ENCODE results near the gene FBRSL1.

Gene FBRSL1

DNA sequence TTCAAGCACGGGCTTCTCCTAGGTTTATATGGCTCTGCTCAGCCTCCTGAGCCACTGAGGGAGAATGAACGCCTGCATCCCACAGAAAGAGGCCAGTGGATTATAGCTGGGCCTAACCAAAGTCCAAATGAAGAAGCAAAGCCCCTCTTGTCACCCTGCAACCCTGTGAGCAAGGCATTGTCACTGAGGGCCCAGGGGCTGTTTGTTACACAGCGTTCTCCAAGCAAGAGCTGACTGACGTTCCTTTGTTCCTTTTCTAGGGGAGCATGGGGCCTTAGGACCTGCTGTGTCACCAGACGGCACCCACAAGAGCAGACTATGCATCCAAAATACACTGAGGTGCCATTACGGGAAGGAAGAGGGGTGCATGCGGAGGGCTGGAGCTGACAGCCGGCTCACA, 4.3 kb upstream of the FBRSL1 start:
- Histone ChIP-seq H3K18ac (ENCODE audit: low read length) (no peak overlapping the region), H2BK120ac (ENCODE audit: low read depth, low read length) (no peak overlapping the region), H3K36me3 (replicated peaks in 1 of 2; ENCODE audit: control insufficient read depth in 2 of 2, insufficient read depth in 2 of 2, low read length in 2 of 2) (no peaks in the 10 kb centered on the region), H3K14ac (ENCODE audit: low read length) (no peak overlapping the region), H3K4ac (ENCODE audit: low read length) (no peak overlapping the region), H2BK5ac (ENCODE audit: low read length) (no peak overlapping the region), H2BK15ac (ENCODE audit: low read length) (no peak overlapping the region), H2AFZ (ENCODE audit: low read length) (no peak overlapping the region), H3K23ac (ENCODE audit: low read depth, low read length, poor library complexity) (no peak overlapping the region), H2BK12ac (ENCODE audit: low read length) (no peak overlapping the region), H3K27me3 (ENCODE audit: control insufficient read depth in 3 of 3, insufficient read depth in 3 of 3, low read depth in 1 of 3, low read length in 3 of 3) (peaks cover 0 to 70% (median 24%) of the 10 kb centered on the region in 3 experiments), H4K8ac (ENCODE audit: low read depth, low read length) (no peak overlapping the region), H3K4me2 (ENCODE audit: insufficient read depth, low read length, poor library complexity, severe bottlenecking) (no peak overlapping the region), H3K9ac (ENCODE audit: low read depth, low read length, poor library complexity) (no peak overlapping the region), H3K79me1 (ENCODE audit: low read depth, low read length) (peaks cover 3% of the 10 kb centered on the region), H4K91ac (ENCODE audit: low read depth, low read length, poor library complexity) (no peak overlapping the region), H3K4me1 (ENCODE audit: control insufficient read depth in 2 of 2, insufficient read depth in 1 of 2, low read depth in 1 of 2, low read length in 2 of 2) (peaks cover 0 to 5% of the 10 kb centered on the region in 2 donors), H3K9me3 (replicated peaks in 1 of 2; ENCODE audit: control insufficient read depth in 2 of 2, insufficient read depth in 1 of 2, low read depth in 1 of 2, low read length in 2 of 2) (peaks cover 0 to 5% of the 10 kb centered on the region in 2 donors), H3K4me3 (ENCODE audit: low read length in 2 of 2) (no peak overlapping the region), H3K27ac (replicated peaks; ENCODE audit: low read length) (no peak overlapping the region), H2AK5ac (ENCODE audit: low read depth, low read length) (peak overlapping the region; percentile 5)
- no peak for DNase-seq (ENCODE audit: low spot score)
- no CpG with 5 or more reads among the region's 8 CpGs for WGBS, 2 donors (ENCODE audit: extremely low coverage in 2 of 2, insufficient read length in 2 of 2, insufficient replicate concordance in 1 of 2)

DNA sequence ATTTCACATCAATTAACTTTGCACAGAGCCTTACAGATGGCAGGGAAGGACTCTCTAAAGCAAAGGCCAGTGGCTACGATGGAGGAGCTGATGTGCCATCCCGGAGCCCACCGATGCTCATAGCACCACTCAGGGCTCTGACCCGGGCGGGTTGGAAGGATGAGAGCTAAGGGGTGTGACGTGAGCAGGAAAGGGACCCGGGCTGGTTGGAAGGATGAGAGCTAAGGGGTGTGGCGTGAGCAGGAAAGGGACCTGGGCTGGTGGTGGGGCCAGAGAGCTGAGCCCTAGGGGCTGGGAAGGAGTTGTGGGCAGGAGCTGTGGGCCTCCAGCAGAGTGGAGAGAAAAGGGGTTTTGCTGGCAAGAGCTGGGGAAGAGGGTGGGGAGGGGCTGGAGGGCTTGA, 3.8 kb upstream of the FBRSL1 start:
- Histone ChIP-seq H3K4me2 (ENCODE audit: insufficient read depth, low read length, poor library complexity, severe bottlenecking) (no peak overlapping the region), H2BK12ac (ENCODE audit: low read length) (no peak overlapping the region), H2BK15ac (ENCODE audit: low read length) (peak overlapping the region; percentile 49), H3K79me1 (ENCODE audit: low read depth, low read length) (peaks cover 7% of the 10 kb centered on the region), H3K27ac (replicated peaks; ENCODE audit: low read length) (no peak overlapping the region), H3K36me3 (replicated peaks in 1 of 2; ENCODE audit: control insufficient read depth in 2 of 2, insufficient read depth in 2 of 2, low read length in 2 of 2) (no peaks in the 10 kb centered on the region), H2AFZ (ENCODE audit: low read length) (no peak overlapping the region), H2BK5ac (ENCODE audit: low read length) (no peak overlapping the region), H3K27me3 (ENCODE audit: control insufficient read depth in 3 of 3, insufficient read depth in 3 of 3, low read depth in 1 of 3, low read length in 3 of 3) (peaks cover 0 to 66% (median 26%) of the 10 kb centered on the region in 3 experiments), H4K8ac (ENCODE audit: low read depth, low read length) (no peak overlapping the region), H3K23ac (ENCODE audit: low read depth, low read length, poor library complexity) (peak overlapping the region; percentile 43), H3K18ac (ENCODE audit: low read length) (peak overlapping the region; percentile 2), H3K9ac (ENCODE audit: low read depth, low read length, poor library complexity) (no peak overlapping the region), H4K91ac (ENCODE audit: low read depth, low read length, poor library complexity) (no peak overlapping the region), H3K4me3 (ENCODE audit: low read length in 2 of 2) (no peak overlapping the region), H2AK5ac (ENCODE audit: low read depth, low read length) (peak overlapping the region; percentile 81), H3K14ac (ENCODE audit: low read length) (peak overlapping the region; percentile 21), H3K9me3 (replicated peaks in 1 of 2; ENCODE audit: control insufficient read depth in 2 of 2, insufficient read depth in 1 of 2, low read depth in 1 of 2, low read length in 2 of 2) (peaks cover 0 to 5% of the 10 kb centered on the region in 2 donors), H3K4ac (ENCODE audit: low read length) (no peak overlapping the region), H2BK120ac (ENCODE audit: low read depth, low read length) (no peak overlapping the region), H3K4me1 (ENCODE audit: control insufficient read depth in 2 of 2, insufficient read depth in 1 of 2, low read depth in 1 of 2, low read length in 2 of 2) (peaks cover 4 to 8% of the 10 kb centered on the region in 2 donors)
- no CpG with 5 or more reads among the region's 8 CpGs for WGBS, 2 donors (ENCODE audit: extremely low coverage in 2 of 2, insufficient read length in 2 of 2, insufficient replicate concordance in 1 of 2)
- DNase-seq (ENCODE audit: low spot score), result no peak

DNA sequence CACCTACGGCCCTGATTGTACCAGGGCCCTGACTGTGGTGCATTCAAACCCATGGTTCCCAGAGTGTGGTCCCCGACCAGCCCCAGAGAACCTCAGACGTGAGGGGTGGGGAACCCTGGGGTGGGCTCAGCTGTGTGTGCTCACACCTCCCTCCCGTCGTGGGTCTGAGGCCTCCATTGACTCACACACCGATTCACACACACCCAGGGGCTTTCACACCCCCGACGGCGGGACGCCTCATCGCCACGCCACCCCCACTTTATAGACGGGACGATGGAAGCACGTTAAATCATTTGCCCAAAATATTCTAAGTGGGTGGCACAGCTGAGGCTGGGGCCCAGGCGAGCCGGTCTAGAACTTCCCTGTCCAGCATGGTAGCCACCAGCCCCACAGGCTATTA, 3.4 kb upstream of the FBRSL1 start:
- no peak overlapping the region for H3K4ac ChIP-seq (ENCODE audit: low read length)

DNA sequence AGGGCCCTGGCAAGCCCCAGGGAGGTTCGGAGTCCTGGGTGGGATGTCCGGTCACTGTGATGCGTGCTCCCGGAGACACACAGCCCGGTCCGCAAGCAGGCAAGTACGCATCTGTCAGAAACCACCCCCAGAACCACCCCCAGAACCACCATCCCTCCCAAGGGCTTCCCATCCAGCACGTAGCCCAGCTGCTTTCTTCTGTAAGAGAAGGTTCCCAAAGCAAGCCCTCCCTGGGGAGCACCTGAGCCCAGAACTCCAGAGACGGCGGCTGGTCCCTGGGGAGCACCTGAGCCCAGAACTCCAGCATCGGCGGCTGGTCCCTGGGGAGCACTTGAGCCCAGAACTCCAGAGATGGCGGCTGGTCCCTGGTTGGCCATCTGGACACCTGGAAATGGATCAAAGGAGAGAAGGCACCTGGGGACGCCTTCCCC, 2.6 kb upstream of the FBRSL1 start:
- Histone ChIP-seq H2BK15ac (ENCODE audit: low read length) (peak overlapping the region; percentile 2), H3K4me3 (ENCODE audit: low read length in 2 of 2) (no peak overlapping the region), H3K4me1 (ENCODE audit: control insufficient read depth in 2 of 2, insufficient read depth in 1 of 2, low read depth in 1 of 2, low read length in 2 of 2) (peaks cover 10 to 16% of the 10 kb centered on the region in 2 donors), H2AFZ (ENCODE audit: low read length) (no peak overlapping the region), H3K18ac (ENCODE audit: low read length) (peak overlapping the region; percentile 48), H4K91ac (ENCODE audit: low read depth, low read length, poor library complexity) (no peak overlapping the region), H3K27me3 (ENCODE audit: control insufficient read depth in 3 of 3, insufficient read depth in 3 of 3, low read depth in 1 of 3, low read length in 3 of 3) (peaks cover 0 to 54% (median 19%) of the 10 kb centered on the region in 3 experiments), H3K79me1 (ENCODE audit: low read depth, low read length) (peaks cover 15% of the 10 kb centered on the region), H3K9ac (ENCODE audit: low read depth, low read length, poor library complexity) (no peak overlapping the region), H3K14ac (ENCODE audit: low read length) (no peak overlapping the region), H3K4ac (ENCODE audit: low read length) (no peak overlapping the region), H4K8ac (ENCODE audit: low read depth, low read length) (no peak overlapping the region), H3K36me3 (replicated peaks in 1 of 2; ENCODE audit: control insufficient read depth in 2 of 2, insufficient read depth in 2 of 2, low read length in 2 of 2) (peaks cover 0 to 8% of the 10 kb centered on the region in 2 donors), H2BK120ac (ENCODE audit: low read depth, low read length) (no peak overlapping the region), H3K27ac (replicated peaks; ENCODE audit: low read length) (no peak overlapping the region), H3K23ac (ENCODE audit: low read depth, low read length, poor library complexity) (no peak overlapping the region), H3K9me3 (replicated peaks in 1 of 2; ENCODE audit: control insufficient read depth in 2 of 2, insufficient read depth in 1 of 2, low read depth in 1 of 2, low read length in 2 of 2) (peaks cover 0 to 5% of the 10 kb centered on the region in 2 donors), H3K4me2 (ENCODE audit: insufficient read depth, low read length, poor library complexity, severe bottlenecking) (no peak overlapping the region), H2BK12ac (ENCODE audit: low read length) (peak overlapping the region; percentile 24), H2AK5ac (ENCODE audit: low read depth, low read length) (peak overlapping the region; percentile 75), H2BK5ac (ENCODE audit: low read length) (no peak overlapping the region)
- DNase-seq (ENCODE audit: low spot score), result no peak
- WGBS, 2 donors (ENCODE audit: extremely low coverage in 2 of 2, insufficient read length in 2 of 2, insufficient replicate concordance in 1 of 2), result no CpG with 5 or more reads among the region's 14 CpGs

More for the DNA sequence above, 3.4 kb upstream of the FBRSL1 start:
- no CpG with 5 or more reads among the region's 17 CpGs for whole genome bisulfite sequencing, 2 donors (ENCODE audit: extremely low coverage in 2 of 2, insufficient read length in 2 of 2, insufficient replicate concordance in 1 of 2)
- no peak overlapping the region for H2BK5ac ChIP-seq (ENCODE audit: low read length)
- peak overlapping the region; percentile 81 for H2AK5ac ChIP-seq (ENCODE audit: low read depth, low read length)
- H3K79me1 ChIP-seq (ENCODE audit: low read depth, low read length), result peaks cover 10% of the 10 kb centered on the region
- peaks cover 0 to under 1% of the 10 kb centered on the region in 2 donors for H3K36me3 ChIP-seq (replicated peaks in 1 of 2; ENCODE audit: control insufficient read depth in 2 of 2, insufficient read depth in 2 of 2, low read length in 2 of 2)
- peaks cover 0 to 62% (median 24%) of the 10 kb centered on the region in 3 experiments for H3K27me3 ChIP-seq (ENCODE audit: control insufficient read depth in 3 of 3, insufficient read depth in 3 of 3, low read depth in 1 of 3, low read length in 3 of 3)
- no peak overlapping the region for H3K4me2 ChIP-seq (ENCODE audit: insufficient read depth, low read length, poor library complexity, severe bottlenecking)
- H3K18ac ChIP-seq (ENCODE audit: low read length), result no peak overlapping the region
- no peak overlapping the region for H4K8ac ChIP-seq (ENCODE audit: low read depth, low read length)
- H3K4me1 ChIP-seq (ENCODE audit: control insufficient read depth in 2 of 2, insufficient read depth in 1 of 2, low read depth in 1 of 2, low read length in 2 of 2), result peaks cover 7 to 12% of the 10 kb centered on the region in 2 donors
- no peak overlapping the region for H2AFZ ChIP-seq (ENCODE audit: low read length)
- H2BK15ac ChIP-seq (ENCODE audit: low read length), result peak overlapping the region; percentile 49
- H3K27ac ChIP-seq (replicated peaks; ENCODE audit: low read length), result no peak overlapping the region
- no peak overlapping the region for H3K9ac ChIP-seq (ENCODE audit: low read depth, low read length, poor library complexity)
- no peak overlapping the region for H3K4me3 ChIP-seq (ENCODE audit: low read length in 2 of 2)
- no peak overlapping the region for H4K91ac ChIP-seq (ENCODE audit: low read depth, low read length, poor library complexity)
- H3K14ac ChIP-seq (ENCODE audit: low read length), result peak overlapping the region; percentile 21
- no peak overlapping the region for H2BK120ac ChIP-seq (ENCODE audit: low read depth, low read length)
- peak overlapping the region; percentile 43 for H3K23ac ChIP-seq (ENCODE audit: low read depth, low read length, poor library complexity)
- no peak overlapping the region for H2BK12ac ChIP-seq (ENCODE audit: low read length)
- peaks cover 0 to 5% of the 10 kb centered on the region in 2 donors for H3K9me3 ChIP-seq (replicated peaks in 1 of 2; ENCODE audit: control insufficient read depth in 2 of 2, insufficient read depth in 1 of 2, low read depth in 1 of 2, low read length in 2 of 2)
- no peak for DNase-seq (ENCODE audit: low spot score)
